Mesendoderm (in vitro differentiated cells): ENCODE data around the gene RAET1L.
"Not testable (repeated sequence)": the region's sequence is repeated elsewhere in the genome, so short reads cannot be mapped to it uniquely, and the experiment has no call there.

Experiments
- DNase-seq: peaks from one replicate; pipeline ENCODE4 v3.0.0; 2013
- H2AK5ac ChIP-seq: 2 replicates; pipeline ENCODE4 v1.6.1; 2013; ENCODE audit warnings: low read length, inconsistent platforms
- H2BK120ac ChIP-seq: 2 replicates; pipeline ENCODE4 v1.6.1; 2013; ENCODE audit warnings: low read depth, mild to moderate bottlenecking, low read length, moderate library complexity, mixed read lengths
- H2BK15ac ChIP-seq: replicated peaks from 2 replicates; pipeline ENCODE4 v1.6.1; 2013; ENCODE audit warnings: low read depth, mild to moderate bottlenecking, moderate library complexity
- H2BK5ac ChIP-seq: 2 replicates; pipeline ENCODE4 v1.6.1; 2013; ENCODE audit warnings: low read length, inconsistent platforms
- H3K18ac ChIP-seq: 2 replicates; pipeline ENCODE4 v1.6.1; 2013; ENCODE audit warnings: mild to moderate bottlenecking, low read length, mixed read lengths
- H3K23ac ChIP-seq: one replicate; pipeline ENCODE4 v1.6.1; 2013; ENCODE audit warnings: low read length
- H3K27ac ChIP-seq: 2 replicates; pipeline ENCODE4 v1.5.1; 2013; ENCODE audit warnings: low read depth, mild to moderate bottlenecking, inconsistent platforms, low read length, moderate library complexity
- H3K27me3 ChIP-seq: 2 replicates; pipeline ENCODE4 v1.6.1; 2013; ENCODE audit warnings: low read length, control low read depth, mild to moderate bottlenecking, inconsistent platforms; ENCODE audit not compliant: insufficient read depth, poor library complexity
- H3K36me3 ChIP-seq: 2 replicates; pipeline ENCODE4 v1.6.1; 2013; ENCODE audit warnings: low read length, inconsistent platforms; ENCODE audit not compliant: control insufficient read depth, insufficient read depth
- H3K4ac ChIP-seq: one replicate; pipeline ENCODE4 v1.6.1; 2013; ENCODE audit warnings: low read depth, mild to moderate bottlenecking, low read length, moderate library complexity
- H3K4me1 ChIP-seq: 2 replicates; pipeline ENCODE4 v1.6.1; 2013; ENCODE audit warnings: low read depth, low read length, inconsistent platforms; ENCODE audit not compliant: control insufficient read depth
- H3K4me2 ChIP-seq: 2 replicates; pipeline ENCODE4 v1.6.1; 2013; ENCODE audit warnings: low read length
- H3K4me3 ChIP-seq: 2 replicates; pipeline ENCODE4 v1.5.1; 2013; ENCODE audit warnings: mild to moderate bottlenecking, low read length
- H3K56ac ChIP-seq: one replicate; pipeline ENCODE4 v1.6.1; 2013; ENCODE audit warnings: low read length
- H3K79me1 ChIP-seq: 2 replicates; pipeline ENCODE4 v1.6.1; 2013; ENCODE audit warnings: low read length, inconsistent platforms
- H3K79me2 ChIP-seq: 2 replicates; pipeline ENCODE4 v1.6.1; 2013; ENCODE audit warnings: mild to moderate bottlenecking, low read length; ENCODE audit not compliant: control insufficient read depth, insufficient read depth
- H3K9ac ChIP-seq: 2 replicates; pipeline ENCODE4 v1.6.1; 2013; ENCODE audit warnings: low read length, inconsistent platforms
- H4K5ac ChIP-seq: one replicate; pipeline ENCODE4 v1.6.1; 2013; ENCODE audit warnings: low read length
- H4K8ac ChIP-seq: one replicate; pipeline ENCODE4 v1.6.1; 2013; ENCODE audit warnings: low read depth, mild to moderate bottlenecking, control low read depth, low read length, moderate library complexity
- WGBS: extraction: QIAGEN DNeasy Blood & Tissue Kit; methylation state at CpG from one replicate; pipeline ENCODE4 v1.1.7; 2013; ENCODE audit warnings: low lambda C conversion rate, missing lambda C conversion rate; ENCODE audit not compliant: insufficient coverage; ENCODE audit errors: extremely low coverage; 5-methylcytosine and 5-hydroxymethylcytosine counted together

Gene RAET1L

GRCh38 chr6:150059973-150060372 lies 34.6 kb upstream of the RAET1L start:
- H4K8ac ChIP-seq, H3K18ac ChIP-seq, H2BK15ac ChIP-seq, H3K56ac ChIP-seq, H3K23ac ChIP-seq, H3K36me3 ChIP-seq, H2BK5ac ChIP-seq, H3K4me2 ChIP-seq, H3K27ac ChIP-seq, H3K4ac ChIP-seq, H3K79me2 ChIP-seq, H3K27me3 ChIP-seq, H3K4me3 ChIP-seq, DNase-seq, H3K9ac ChIP-seq, H3K4me1 ChIP-seq, H2BK120ac ChIP-seq, H4K5ac ChIP-seq, H2AK5ac ChIP-seq, H3K79me1 ChIP-seq: not testable (repeated sequence)
- WGBS, result no CpG with 5 or more reads among the region's 7 CpGs

- Histone ChIP-seq H3K4me2 (no peak overlapping the region), H3K36me3 (no peaks in the 10 kb centered on the region), H3K9ac (no peak overlapping the region), H3K79me2 (no peaks in the 10 kb centered on the region), H3K4me1 (no peaks in the 10 kb centered on the region), H2AK5ac (no peak overlapping the region), H3K18ac (no peak overlapping the region), H3K27me3 (no peaks in the 10 kb centered on the region), H2BK5ac (no peak overlapping the region), H4K8ac (no peak overlapping the region), H4K5ac (no peak overlapping the region), H2BK120ac (no peak overlapping the region), H3K56ac (no peak overlapping the region), H3K23ac (no peak overlapping the region), H3K27ac (no peak overlapping the region), H2BK15ac (no peak overlapping the region), H3K4ac (no peak overlapping the region), H3K4me3 (no peak overlapping the region), H3K79me1 (no peaks in the 10 kb centered on the region)
- WGBS, result no CpG with 5 or more reads among the region's 6 CpGs
- DNase-seq, result no peak
These were observed 33.7 kb upstream of the RAET1L start for GRCh38 chr6:150058986-150059385.

- Histone ChIP-seq H2AK5ac (no peak overlapping the region), H3K79me2 (no peaks in the 10 kb centered on the region), H3K9ac (no peak overlapping the region), H2BK5ac (no peak overlapping the region), H4K5ac (no peak overlapping the region), H2BK120ac (no peak overlapping the region), H3K27me3 (no peaks in the 10 kb centered on the region), H2BK15ac (no peak overlapping the region), H3K27ac (no peak overlapping the region), H3K18ac (no peak overlapping the region), H3K79me1 (no peaks in the 10 kb centered on the region), H3K4me2 (no peak overlapping the region), H3K23ac (no peak overlapping the region), H3K56ac (no peak overlapping the region), H3K4me3 (no peak overlapping the region), H4K8ac (no peak overlapping the region), H3K4ac (no peak overlapping the region), H3K4me1 (no peaks in the 10 kb centered on the region), H3K36me3 (no peaks in the 10 kb centered on the region)
- WGBS, result no CpG with 5 or more reads among the region's 14 CpGs
- no peak for DNase-seq
These were observed 33.0 kb upstream of the RAET1L start for GRCh38 chr6:150058231-150058792.

GRCh38 chr6:150057501-150057951 lies 32.2 kb upstream of the RAET1L start:
- Histone ChIP-seq H3K79me1 (no peaks in the 10 kb centered on the region), H2AK5ac (no peak overlapping the region), H3K27ac (no peak overlapping the region), H3K23ac (no peak overlapping the region), H4K8ac (no peak overlapping the region), H3K4me2 (no peak overlapping the region), H3K36me3 (no peaks in the 10 kb centered on the region), H2BK120ac (no peak overlapping the region), H3K9ac (no peak overlapping the region), H4K5ac (no peak overlapping the region), H3K18ac (no peak overlapping the region), H3K27me3 (no peaks in the 10 kb centered on the region), H2BK5ac (no peak overlapping the region), H3K4me1 (no peaks in the 10 kb centered on the region), H3K79me2 (no peaks in the 10 kb centered on the region), H3K4me3 (no peak overlapping the region), H3K4ac (no peak overlapping the region), H2BK15ac (no peak overlapping the region), H3K56ac (no peak overlapping the region)
- WGBS, result no CpG with 5 or more reads among the region's 29 CpGs
- DNase-seq, result no peak

- H3K23ac ChIP-seq, result no peak overlapping the region
- H3K36me3 ChIP-seq, result no peaks in the 10 kb centered on the region
- WGBS, result no CpG with 5 or more reads among the region's 4 CpGs
- no peak overlapping the region for H3K4me2 ChIP-seq
- H4K5ac ChIP-seq, result no peak overlapping the region
- H3K4me3 ChIP-seq, result no peak overlapping the region
- no peaks in the 10 kb centered on the region for H3K4me1 ChIP-seq
- no peak overlapping the region for H4K8ac ChIP-seq
- no peak overlapping the region for H2BK15ac ChIP-seq
- no peak overlapping the region for H3K9ac ChIP-seq
- H2BK120ac ChIP-seq, result no peak overlapping the region
- H3K79me2 ChIP-seq, result no peaks in the 10 kb centered on the region
- no peak overlapping the region for H3K56ac ChIP-seq
- no peak overlapping the region for H2BK5ac ChIP-seq
- H3K18ac ChIP-seq, result no peak overlapping the region
- no peak for DNase-seq
- no peak overlapping the region for H3K27ac ChIP-seq
- H2AK5ac ChIP-seq, result no peak overlapping the region
- no peaks in the 10 kb centered on the region for H3K27me3 ChIP-seq
- H3K79me1 ChIP-seq, result no peaks in the 10 kb centered on the region
- no peak overlapping the region for H3K4ac ChIP-seq
These were observed 31.6 kb upstream of the RAET1L start for GRCh38 chr6:150056916-150057315.

- Histone ChIP-seq H2BK5ac (no peak overlapping the region), H3K4me2 (no peak overlapping the region), H3K36me3 (no peaks in the 10 kb centered on the region), H3K23ac (no peak overlapping the region), H3K4me1 (no peaks in the 10 kb centered on the region), H2BK120ac (no peak overlapping the region), H3K9ac (no peak overlapping the region), H3K27ac (no peak overlapping the region), H3K79me1 (no peaks in the 10 kb centered on the region), H3K18ac (no peak overlapping the region), H2AK5ac (no peak overlapping the region), H3K56ac (no peak overlapping the region), H3K79me2 (no peaks in the 10 kb centered on the region), H3K4me3 (no peak overlapping the region), H4K5ac (no peak overlapping the region), H2BK15ac (no peak overlapping the region), H3K4ac (no peak overlapping the region), H3K27me3 (no peaks in the 10 kb centered on the region), H4K8ac (no peak overlapping the region)
- DNase-seq, result no peak
- WGBS, result no CpG with 5 or more reads among the region's 12 CpGs
These were observed 30.8 kb upstream of the RAET1L start for GRCh38 chr6:150056156-150056555.
